Stimulated activated CD8-positive, alpha-beta memory T cell treated with anti-CD3 and anti-CD28 coated beads, Interleukin-4, amount 100 ng/mL, for 1 hour (primary cell): ENCODE results near the gene TEX19.

Source experiments
- DNase-seq, 2 donors: peaks; one replicate each; pipeline ENCODE4 v3.0.0-alpha.2; 2020; ENCODE audit warnings: low read depth in 2 of 2, low spot score in 1 of 2

The TEX19 gene

GRCh38 chr17:82388223-82388921 is 29.3 kb downstream of the TEX19 start:
- no peak for DNase-seq

GRCh38 chr17:82388922-82389283 is 29.9 kb downstream of the TEX19 start:
- DNase-seq, result no peak

- no peak for DNase-seq
Observed at GRCh38 chr17:82389379-82389778, 30.3 kb downstream of the TEX19 start.

- DNase-seq, result no peak
Observed at GRCh38 chr17:82390015-82390859, 31.2 kb downstream of the TEX19 start.

GRCh38 chr17:82390860-82391435 is 31.9 kb downstream of the TEX19 start:
- no peak for DNase-seq

- no peak for DNase-seq
Observed at GRCh38 chr17:82391496-82392066, 32.5 kb downstream of the TEX19 start.

GRCh38 chr17:82392209-82392920 is 33.3 kb downstream of the TEX19 start:
- DNase-seq, result no peak

GRCh38 chr17:82392941-82393340 is 33.9 kb downstream of the TEX19 start:
- no peak for DNase-seq

GRCh38 chr17:82394278-82394677 is 35.2 kb downstream of the TEX19 start:
- DNase-seq, result no peak

- DNase-seq, result no peak
Observed at GRCh38 chr17:82396601-82397435, 37.8 kb downstream of the TEX19 start.

- DNase-seq, result no peak
Observed at GRCh38 chr17:82397449-82398335, 38.6 kb downstream of the TEX19 start.

- no peak for DNase-seq
Observed at GRCh38 chr17:82399041-82399441, 40.0 kb downstream of the TEX19 start.

- no peak for DNase-seq
Observed at GRCh38 chr17:82399601-82400101, 40.6 kb downstream of the TEX19 start.

- no peak for DNase-seq
Observed at GRCh38 chr17:82400206-82400605, 41.2 kb downstream of the TEX19 start.

GRCh38 chr17:82400830-82401229 is 41.8 kb downstream of the TEX19 start:
- DNase-seq, result peak; percentile 23

GRCh38 chr17:82402865-82403264 is 43.8 kb downstream of the TEX19 start:
- no peak for DNase-seq

GRCh38 chr17:82403662-82404660 is 44.9 kb downstream of the TEX19 start:
- DNase-seq, result no peak

- DNase-seq, result no peak
Observed at GRCh38 chr17:82405051-82405450, 46.0 kb downstream of the TEX19 start.
